Measurements from ENCODE around the gene CDS1.
"Not testable (repeated sequence)": the region's sequence is repeated elsewhere in the genome, so short reads cannot be mapped to it uniquely, and the experiment has no call there.

CDS1 gene

DNA sequence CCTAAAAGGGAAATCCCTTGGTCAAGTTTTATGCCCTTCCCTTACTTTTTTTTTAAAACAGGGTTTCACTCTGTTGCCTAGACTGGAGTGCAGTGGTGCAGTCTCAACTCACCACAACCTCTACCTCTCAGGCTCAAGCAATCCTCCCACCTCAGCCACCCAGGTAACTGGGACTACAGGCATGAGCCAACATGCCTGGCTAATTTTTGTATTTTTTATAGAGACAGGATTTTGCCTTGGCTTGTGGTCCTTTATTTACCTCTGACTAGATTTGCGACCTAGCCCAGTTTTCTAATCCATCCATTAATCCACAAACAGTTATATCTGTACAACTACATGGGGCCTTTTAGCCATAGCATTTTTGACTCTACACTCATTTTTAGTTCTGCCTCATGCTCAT lies 23.7 kb downstream of the CDS1 start:
- no peak for DNase-seq (ENCODE audit: low read depth in 2 of 3, low spot score in 1 of 3)

GRCh38 chr4:84611531-84611930 lies 28.6 kb downstream of the CDS1 start:
- DNase-seq (ENCODE audit: low read depth in 2 of 3, low spot score in 1 of 3) = no peak

GRCh38 chr4:84614891-84615290 lies 32.0 kb downstream of the CDS1 start:
- DNase-seq (ENCODE audit: low read depth in 2 of 3, low spot score in 1 of 3) = no peak

DNA sequence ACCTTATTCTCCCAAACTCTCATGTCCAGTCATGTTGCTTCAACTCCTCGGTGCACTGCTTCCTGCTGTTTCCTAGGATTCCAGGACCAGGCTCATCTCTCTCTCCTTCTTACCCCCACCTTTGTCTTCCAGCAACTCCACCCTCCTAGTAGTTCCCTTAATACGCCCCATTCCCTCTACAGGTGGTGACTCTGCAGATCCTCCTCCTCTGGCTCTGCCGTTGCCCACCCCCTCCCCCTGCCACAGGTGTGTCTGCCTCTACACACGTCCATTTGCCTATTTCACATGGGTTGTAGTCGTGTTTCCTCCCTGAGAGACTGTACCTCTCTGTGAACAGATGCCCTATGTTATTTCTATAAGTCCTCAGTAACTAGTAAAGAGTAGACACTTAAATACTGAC lies 32.4 kb downstream of the CDS1 start:
- DNase-seq (ENCODE audit: low read depth in 2 of 3, low spot score in 1 of 3) = no peak

DNA sequence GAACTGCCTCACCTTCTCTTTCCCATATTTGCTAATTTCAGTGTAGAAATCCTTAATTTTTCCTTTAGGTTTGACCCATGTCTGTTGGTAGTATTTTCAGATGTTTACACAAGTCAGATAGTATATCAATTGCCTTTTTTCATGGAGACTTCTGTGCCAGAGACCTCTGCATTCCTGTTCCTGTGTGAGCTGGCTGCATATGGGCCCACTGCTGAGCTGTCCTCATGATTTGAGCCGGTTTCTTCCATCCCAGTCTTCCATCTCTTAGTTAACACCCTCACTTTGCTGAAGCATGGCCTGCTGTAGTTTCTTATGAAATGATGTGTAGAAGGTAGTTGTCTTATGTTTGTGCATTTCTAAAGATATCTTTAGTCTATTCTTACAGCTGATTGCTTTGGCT lies 40.0 kb downstream of the CDS1 start:
- DNase-seq (ENCODE audit: low read depth in 2 of 3, low spot score in 1 of 3) = no peak

- DNase-seq (ENCODE audit: low read depth in 2 of 3, low spot score in 1 of 3) = no peak
Observed at GRCh38 chr4:84623661-84624060, 40.7 kb downstream of the CDS1 start.

- no peak for DNase-seq (ENCODE audit: low read depth in 2 of 3, low spot score in 1 of 3)
Observed at GRCh38 chr4:84626673-84627072, 43.7 kb downstream of the CDS1 start.

DNA sequence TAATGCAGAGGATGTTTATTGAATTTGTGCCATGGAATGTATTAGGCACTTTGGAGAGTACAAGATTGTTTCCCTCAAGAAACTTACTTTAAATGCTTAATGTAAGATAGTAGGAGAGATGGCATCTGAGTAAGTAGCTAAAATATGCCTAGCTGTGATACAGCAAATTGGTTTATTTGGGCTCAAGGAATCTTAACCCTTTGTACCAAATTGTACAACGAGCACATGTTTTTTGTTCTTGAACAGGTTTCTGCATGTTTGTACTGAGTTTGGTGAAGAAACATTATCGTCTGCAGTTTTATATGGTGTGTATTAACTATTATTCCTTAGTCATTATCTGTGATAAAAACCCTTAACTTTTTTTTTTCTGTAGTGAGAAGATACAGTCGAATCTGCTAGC lies 48.6 kb downstream of the CDS1 start:
- no peak for DNase-seq (ENCODE audit: low read depth in 2 of 3, low spot score in 1 of 3)

GRCh38 chr4:84632092-84632491 lies 49.2 kb downstream of the CDS1 start:
- no peak for DNase-seq (ENCODE audit: low read depth in 2 of 3, low spot score in 1 of 3)

- DNase-seq (ENCODE audit: low read depth in 2 of 3, low spot score in 1 of 3) = no peak
Observed at GRCh38 chr4:84634961-84635360, 52.0 kb downstream of the CDS1 start.

DNA sequence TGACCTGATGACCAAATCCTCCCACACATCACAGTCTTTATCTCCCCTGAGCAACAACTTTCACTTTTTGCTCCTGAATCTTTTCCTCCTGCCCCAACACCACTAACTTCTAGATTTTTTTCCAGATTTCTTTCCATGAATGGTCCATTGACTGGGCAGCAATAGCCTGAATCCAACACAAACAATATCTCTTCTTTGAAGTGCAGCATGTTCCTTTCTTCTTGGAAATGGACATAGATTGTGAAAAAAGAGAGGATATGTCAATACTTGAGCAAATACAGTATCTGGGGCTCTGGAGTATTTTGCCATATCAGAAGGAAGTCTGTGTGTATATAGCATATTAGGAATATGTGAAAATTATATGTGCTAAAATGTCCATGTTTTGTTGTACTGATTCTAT lies 55.2 kb downstream of the CDS1 start:
- no peak for DNase-seq (ENCODE audit: low read depth in 2 of 3, low spot score in 1 of 3)

DNA sequence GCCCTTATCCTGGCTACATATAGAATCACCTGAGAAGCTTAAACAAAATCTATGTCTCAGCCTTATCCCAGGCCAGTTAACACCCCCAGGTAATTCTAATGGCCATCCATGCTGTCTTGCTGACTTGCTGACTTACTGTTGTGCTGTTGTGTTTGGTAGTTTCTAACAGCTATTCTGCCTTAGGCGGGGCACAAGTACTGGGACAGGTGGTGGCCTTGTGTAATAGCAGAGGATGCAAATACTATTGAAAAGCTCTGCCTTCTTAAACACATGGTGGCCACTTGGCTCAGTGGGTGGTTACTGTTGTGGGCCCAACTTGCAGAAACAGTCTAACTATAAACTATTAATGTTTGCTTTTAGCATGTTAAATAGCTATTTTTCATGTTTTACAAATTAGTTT lies 56.2 kb downstream of the CDS1 start:
- DNase-seq (ENCODE audit: low read depth in 2 of 3, low spot score in 1 of 3) = no peak

- no peak for DNase-seq (ENCODE audit: low read depth in 2 of 3, low spot score in 1 of 3)
Observed at GRCh38 chr4:84644087-84644486, 61.2 kb downstream of the CDS1 start.

DNA sequence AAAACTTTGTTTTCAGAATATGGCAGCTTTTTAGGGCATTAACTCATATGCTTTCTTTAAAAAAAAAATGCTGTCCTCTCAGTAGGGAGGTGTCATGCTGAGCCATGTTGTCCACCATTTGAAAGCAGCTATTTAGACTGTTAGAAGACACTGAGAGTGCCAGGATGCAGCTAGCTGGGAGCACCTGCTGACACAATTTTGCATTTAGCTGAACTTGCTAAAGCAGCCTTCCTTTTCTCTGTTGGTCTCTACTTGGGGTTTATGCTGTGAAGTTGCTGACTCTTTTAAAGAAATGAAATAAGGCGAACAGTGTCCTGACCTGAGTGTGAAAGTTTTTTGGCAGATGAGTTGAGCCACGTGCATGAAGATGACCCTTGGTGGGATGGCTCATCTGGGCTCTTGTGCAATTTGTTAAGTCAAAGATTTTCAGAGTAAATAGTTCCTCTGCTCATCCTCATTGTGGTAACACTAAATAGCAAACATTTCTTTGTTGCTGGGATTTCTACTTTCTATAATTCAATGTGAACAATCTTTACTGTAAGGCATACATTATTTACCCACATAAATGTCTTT lies 64.5 kb downstream of the CDS1 start:
- DNase-seq (ENCODE audit: low read depth in 2 of 3, low spot score in 1 of 3) = no peak

- DNase-seq (ENCODE audit: low read depth in 2 of 3, low spot score in 1 of 3) = no peak
Observed at GRCh38 chr4:84648178-84648577, 65.3 kb downstream of the CDS1 start.

DNA sequence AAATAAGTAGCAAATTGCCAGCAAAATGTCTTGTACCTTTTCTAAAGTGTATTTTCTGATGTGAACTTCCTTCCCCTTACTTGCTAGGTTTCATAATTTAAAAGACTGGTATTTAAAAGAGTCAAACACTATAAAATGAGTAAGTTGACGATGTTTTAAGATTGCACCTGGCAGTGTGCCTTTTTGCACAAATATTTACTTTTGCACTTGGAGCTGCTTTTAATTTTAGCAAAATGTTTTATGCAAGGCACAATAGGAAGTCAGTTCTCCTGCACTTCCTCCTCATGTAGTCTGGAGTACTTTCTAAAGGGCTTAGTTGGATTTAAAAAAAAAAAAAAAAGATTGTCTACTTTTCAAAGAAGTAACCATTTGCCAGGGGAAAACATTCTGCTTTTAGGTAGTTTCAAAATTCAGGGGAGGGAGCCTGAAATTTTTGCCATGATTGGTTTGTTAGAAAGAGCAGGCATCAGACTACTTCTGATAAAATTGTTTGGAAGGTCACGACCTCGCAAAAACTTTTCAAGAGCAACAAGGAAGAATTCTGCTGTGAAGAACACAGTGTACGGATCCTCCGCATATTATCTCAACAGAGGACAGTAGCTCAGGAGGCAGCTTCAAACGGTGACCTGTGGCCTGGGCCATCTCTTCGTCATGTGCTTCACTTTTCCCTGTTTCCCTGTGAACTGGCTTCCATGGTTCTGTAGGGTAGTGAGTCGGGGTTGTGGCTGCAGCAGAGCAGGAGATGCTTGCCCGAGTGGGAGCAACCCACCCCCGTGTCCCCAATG lies 66.1 kb downstream of the CDS1 start:
- DNase-seq (ENCODE audit: low read depth in 2 of 3, low spot score in 1 of 3) = no peak

DNA sequence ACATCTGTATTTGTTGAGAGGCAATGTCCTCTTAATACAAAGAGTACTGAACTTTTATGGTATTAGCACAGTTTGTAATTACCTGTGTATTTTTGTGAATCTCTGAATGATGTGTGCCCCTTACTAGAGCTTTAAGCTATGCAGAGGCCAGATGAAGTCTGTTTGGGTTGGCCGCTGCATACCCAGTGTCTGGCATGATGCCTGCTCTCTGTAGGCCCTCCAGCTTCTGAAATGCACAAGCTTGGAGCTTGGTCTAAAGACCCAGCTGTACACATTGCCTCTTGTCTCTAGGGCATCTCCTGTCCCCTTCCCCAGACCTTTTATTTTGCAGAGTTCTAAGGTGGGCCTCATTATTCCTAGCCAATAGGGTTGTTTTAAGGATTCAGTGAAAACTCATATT lies 68.6 kb downstream of the CDS1 start:
- DNase-seq (ENCODE audit: low read depth in 2 of 3, low spot score in 1 of 3) = no peak

- no peak for DNase-seq (ENCODE audit: low read depth in 2 of 3, low spot score in 1 of 3)
Observed at GRCh38 chr4:84652478-84652877, 69.6 kb downstream of the CDS1 start.

GRCh38 chr4:84660606-84661005 lies 77.7 kb downstream of the CDS1 start:
- no peak for DNase-seq (ENCODE audit: low read depth in 2 of 3, low spot score in 1 of 3)

GRCh38 chr4:84661191-84661939 lies 78.4 kb downstream of the CDS1 start:
- no peak for DNase-seq (ENCODE audit: low read depth in 2 of 3, low spot score in 1 of 3)

GRCh38 chr4:84664767-84665166 lies 81.8 kb downstream of the CDS1 start:
- not testable (repeated sequence) for DNase-seq (ENCODE audit: low read depth in 2 of 3, low spot score in 1 of 3)

DNA sequence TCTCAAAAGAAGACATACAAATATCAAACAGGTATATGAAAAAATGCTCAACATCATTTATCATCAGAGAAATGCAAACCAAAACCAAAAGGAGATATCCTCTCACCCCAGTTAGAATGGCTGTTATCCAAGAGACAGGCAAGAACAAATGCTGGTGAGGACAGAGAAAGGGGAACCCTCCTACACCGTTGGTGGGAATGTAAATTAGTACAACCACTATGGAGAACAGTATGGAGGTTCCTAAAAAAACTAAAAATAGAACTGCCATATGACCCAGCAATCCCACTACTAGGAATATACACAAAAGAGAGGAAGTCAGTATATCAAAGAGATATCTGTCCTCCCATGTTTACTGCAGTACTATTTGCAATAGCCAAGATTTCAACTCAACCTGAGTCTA lies 83.5 kb downstream of the CDS1 start:
- no peak for DNase-seq (ENCODE audit: low read depth in 2 of 3, low spot score in 1 of 3)
